IPS DF 6.9 (cell line): ENCODE results near the gene CDH23.

ENCODE experiments used
- DNase-seq: peaks from one replicate; pipeline ENCODE4 v3.0.0-alpha.2; 2013; ENCODE audit warnings: low read depth, low spot score
- H3K27ac ChIP-seq: one replicate; pipeline ENCODE4 v1.5.1; 2013; ENCODE audit warnings: low read length, control low read depth
- H3K27me3 ChIP-seq: 2 replicates; pipeline ENCODE4 v1.6.1; 2013; ENCODE audit warnings: mild to moderate bottlenecking, low read length; ENCODE audit not compliant: control insufficient read depth, insufficient read depth
- H3K36me3 ChIP-seq: 2 replicates; pipeline ENCODE4 v1.6.1; 2013; ENCODE audit warnings: low read length; ENCODE audit not compliant: control insufficient read depth, insufficient read depth
- H3K4me1 ChIP-seq: 2 replicates; pipeline ENCODE4 v1.6.1; 2013; ENCODE audit warnings: low read length; ENCODE audit not compliant: control insufficient read depth, insufficient read depth
- H3K4me3 ChIP-seq: 2 replicates; pipeline ENCODE4 v1.5.1; 2013; ENCODE audit warnings: mild to moderate bottlenecking, low read length
- H3K9me3 ChIP-seq: 2 replicates; pipeline ENCODE4 v1.6.1; 2013; ENCODE audit warnings: low read length, inconsistent platforms; ENCODE audit not compliant: control insufficient read depth, insufficient read depth
- WGBS: extraction: QIAGEN DNeasy Blood & Tissue Kit; methylation state at CpG from one replicate; pipeline ENCODE4 v1.1.7; 2013; ENCODE audit warnings: mixed read lengths, missing lambda C conversion rate; ENCODE audit not compliant: insufficient read length, insufficient coverage; 5-methylcytosine and 5-hydroxymethylcytosine counted together

CDH23 gene

GRCh38 chr10:71747039-71747531 lies 350.4 kb downstream of the CDH23 start:
- no CpG with 5 or more reads among the region's 2 CpGs for WGBS
- H3K27me3 ChIP-seq, result no peaks in the 10 kb centered on the region
- H3K27ac ChIP-seq, result no peak overlapping the region
- no peaks in the 10 kb centered on the region for H3K36me3 ChIP-seq
- H3K4me3 ChIP-seq, result no peak overlapping the region
- H3K9me3 ChIP-seq, result no peaks in the 10 kb centered on the region
- DNase-seq, result no peak
- H3K4me1 ChIP-seq, result peaks cover 4% of the 10 kb centered on the region

- H3K36me3 ChIP-seq, result no peaks in the 10 kb centered on the region
- no peaks in the 10 kb centered on the region for H3K27me3 ChIP-seq
- H3K27ac ChIP-seq, result no peak overlapping the region
- no peak overlapping the region for H3K4me3 ChIP-seq
- peaks cover 4% of the 10 kb centered on the region for H3K4me1 ChIP-seq
- no peaks in the 10 kb centered on the region for H3K9me3 ChIP-seq
- no peak for DNase-seq
- WGBS, result no CpG with 5 or more reads among the region's 14 CpGs
Measured at GRCh38 chr10:71747551-71748523, 351.1 kb downstream of the CDH23 start.

- Histone ChIP-seq H3K36me3 (no peaks in the 10 kb centered on the region), H3K9me3 (no peaks in the 10 kb centered on the region), H3K27ac (no peak overlapping the region), H3K4me1 (peaks cover 4% of the 10 kb centered on the region), H3K27me3 (no peaks in the 10 kb centered on the region), H3K4me3 (no peak overlapping the region)
- no CpG with 5 or more reads among the region's 15 CpGs for WGBS
- DNase-seq, result no peak
Measured at GRCh38 chr10:71748671-71749191, 352.0 kb downstream of the CDH23 start.

- H3K27ac ChIP-seq, result no peak overlapping the region
- no peaks in the 10 kb centered on the region for H3K9me3 ChIP-seq
- H3K4me3 ChIP-seq, result no peak overlapping the region
- no peak for DNase-seq
- H3K4me1 ChIP-seq, result peaks cover 4% of the 10 kb centered on the region
- no peaks in the 10 kb centered on the region for H3K27me3 ChIP-seq
- H3K36me3 ChIP-seq, result no peaks in the 10 kb centered on the region
- no CpG with 5 or more reads among the region's 4 CpGs for WGBS
Measured at GRCh38 chr10:71749396-71749795, 352.7 kb downstream of the CDH23 start.

- H3K27ac ChIP-seq, result no peak overlapping the region
- H3K27me3 ChIP-seq, result no peaks in the 10 kb centered on the region
- no peaks in the 10 kb centered on the region for H3K9me3 ChIP-seq
- WGBS, result no CpG with 5 or more reads among the region's 15 CpGs
- no peak for DNase-seq
- H3K4me3 ChIP-seq, result no peak overlapping the region
- H3K4me1 ChIP-seq, result peaks cover 4% of the 10 kb centered on the region
- no peaks in the 10 kb centered on the region for H3K36me3 ChIP-seq
Measured at GRCh38 chr10:71750124-71750841, 353.6 kb downstream of the CDH23 start.

- no peak for DNase-seq
- Histone ChIP-seq H3K4me1 (peaks cover 4% of the 10 kb centered on the region), H3K27me3 (no peaks in the 10 kb centered on the region), H3K27ac (no peak overlapping the region), H3K36me3 (no peaks in the 10 kb centered on the region), H3K9me3 (no peaks in the 10 kb centered on the region), H3K4me3 (no peak overlapping the region)
- no CpG with 5 or more reads among the region's 5 CpGs for WGBS
Measured at GRCh38 chr10:71750986-71751385, 354.3 kb downstream of the CDH23 start.

GRCh38 chr10:71751515-71752224 lies 354.9 kb downstream of the CDH23 start:
- DNase-seq, result no peak
- Histone ChIP-seq H3K4me1 (peaks cover 4% of the 10 kb centered on the region), H3K4me3 (no peak overlapping the region), H3K36me3 (no peaks in the 10 kb centered on the region), H3K27ac (no peak overlapping the region), H3K27me3 (no peaks in the 10 kb centered on the region), H3K9me3 (no peaks in the 10 kb centered on the region)
- no CpG with 5 or more reads among the region's 14 CpGs for WGBS

GRCh38 chr10:71752391-71753090 lies 355.8 kb downstream of the CDH23 start:
- Histone ChIP-seq H3K4me1 (peaks cover 4% of the 10 kb centered on the region), H3K4me3 (no peak overlapping the region), H3K9me3 (no peaks in the 10 kb centered on the region), H3K27ac (no peak overlapping the region), H3K27me3 (no peaks in the 10 kb centered on the region), H3K36me3 (no peaks in the 10 kb centered on the region)
- no CpG with 5 or more reads among the region's 8 CpGs for WGBS
- no peak for DNase-seq

- H3K9me3 ChIP-seq, result no peaks in the 10 kb centered on the region
- DNase-seq, result no peak
- H3K27me3 ChIP-seq, result no peaks in the 10 kb centered on the region
- H3K4me1 ChIP-seq, result peaks cover 3% of the 10 kb centered on the region
- WGBS, result no CpG with 5 or more reads among the region's 15 CpGs
- no peak overlapping the region for H3K4me3 ChIP-seq
- no peaks in the 10 kb centered on the region for H3K36me3 ChIP-seq
- H3K27ac ChIP-seq, result no peak overlapping the region
Measured at GRCh38 chr10:71753091-71753959, 356.6 kb downstream of the CDH23 start.
